CD8-positive, alpha-beta memory T cell (primary cell): ENCODE data around the gene CILP2. TPM values are rescaled to one million over a fixed set of nuclear protein-coding genes. Genes with fewer than 3 reads are reported as not detected.

Source experiments
- CTCF ChIA-PET: fragments of 350-600 bp; sonication (Branson Sonifier 250); formaldehyde crosslinking; loops from one replicate; lab custom pipeline; 2021; ENCODE audit warnings: antibody characterized with exemption; lab: Charles Lee
- POLR2A ChIA-PET: fragments of 350-600 bp; sonication (Branson Sonifier 250); formaldehyde crosslinking; loops from one replicate; lab custom pipeline; 2021; ENCODE audit warnings: antibody characterized with exemption; lab: Charles Lee
- DNase-seq, 5 donors: peaks; one replicate each; pipeline versions ENCODE4 v3.0.0 to v3.0.0-alpha.2; 2020 to 2022; ENCODE audit warnings: mixed read lengths in 1 of 5
- H3K27ac ChIP-seq: one replicate; pipeline ENCODE4 v1.7.0; 2013; ENCODE audit warnings: low read depth, mild to moderate bottlenecking, low read length, moderate library complexity
- H3K27me3 ChIP-seq: 2 replicates; pipeline ENCODE4 v1.7.0; 2013; ENCODE audit warnings: low read length, mild to moderate bottlenecking; ENCODE audit not compliant: insufficient read depth, poor library complexity, severe bottlenecking
- H3K36me3 ChIP-seq: 2 replicates; pipeline ENCODE4 v1.7.0; 2013; ENCODE audit warnings: mild to moderate bottlenecking, low read length, moderate library complexity; ENCODE audit not compliant: insufficient read depth
- H3K4me1 ChIP-seq: 2 replicates; pipeline ENCODE4 v1.7.0; 2013; ENCODE audit warnings: mild to moderate bottlenecking, low read length, moderate library complexity; ENCODE audit not compliant: insufficient read depth
- H3K4me3 ChIP-seq: 2 replicates; pipeline ENCODE4 v1.7.0; 2013; ENCODE audit warnings: mild to moderate bottlenecking, low read length
- H3K9me3 ChIP-seq: 2 replicates; pipeline ENCODE4 v1.7.0; 2013; ENCODE audit warnings: mild to moderate bottlenecking, low read length
- H3K27ac Mint-ChIP-seq, 8 donors: one replicate each; pipeline ENCODE4 v1.8.0; 2020 to 2021; ENCODE audit warnings: mixed read lengths in 8 of 8, mild to moderate bottlenecking in 6 of 8, inconsistent platforms in 3 of 8, moderate library complexity in 3 of 8
- H3K27me3 Mint-ChIP-seq, 2 donors: one replicate each; pipeline ENCODE4 v1.8.0; 2020 to 2021; ENCODE audit warnings: mixed read lengths in 2 of 2, mild to moderate bottlenecking in 1 of 2, moderate library complexity in 1 of 2
- H3K36me3 Mint-ChIP-seq, 3 donors: one replicate each; pipeline ENCODE4 v1.8.0; 2020 to 2021; ENCODE audit warnings: mixed read lengths in 3 of 3, inconsistent platforms in 1 of 3, mild to moderate bottlenecking in 1 of 3
- H3K4me1 Mint-ChIP-seq, 3 donors: one replicate each; pipeline ENCODE4 v1.8.0; 2020 to 2021; ENCODE audit warnings: mixed read lengths in 3 of 3, inconsistent platforms in 1 of 3, mild to moderate bottlenecking in 1 of 3
- H3K4me3 Mint-ChIP-seq, 7 donors: one replicate each; pipeline ENCODE4 v1.8.0; 2020 to 2021; ENCODE audit warnings: mixed read lengths in 7 of 7, mild to moderate bottlenecking in 6 of 7, moderate library complexity in 4 of 7, inconsistent platforms in 2 of 7
- H3K9me3 Mint-ChIP-seq, 5 donors: one replicate each; pipeline ENCODE4 v1.8.0; 2020 to 2022; ENCODE audit warnings: mixed read lengths in 5 of 5, mild to moderate bottlenecking in 3 of 5, moderate library complexity in 2 of 5, inconsistent platforms in 1 of 5
- polyA plus RNA-seq: library from polyadenylated mRNA; unstranded; fragments of 300-500 nt; fragmentation: Illumina TruSeq; gene quantifications from one replicate; pipeline ENCODE4 v1.2.3, GENCODE V29; 2021
- total RNA-seq, 2 experiments: library from RNA; stranded (reverse); gene quantifications; one replicate each; pipeline ENCODE4 v1.2.3, GENCODE V29; 2021

Gene CILP2
- total RNA-seq: under 1 TPM; 0.07 to 0.11 TPM
- polyA plus RNA-seq: 0.33 TPM

GRCh38 chr19:19538061-19538784, at the start of gene CILP2:
CILP2 (plus strand) TSS chr19:19538265; CDS start chr19:19538350, 85 bp downstream.
- no peaks in the 10 kb centered on the region for H3K36me3 ChIP-seq
- peaks cover 3% of the 10 kb centered on the region for H3K27me3 ChIP-seq
- H3K27ac Mint-ChIP-seq: peak within 1 kb of the TSS; percentile 47 to 87 (median 71)
- H3K27me3 Mint-ChIP-seq: peaks cover 3 to 4% of the 10 kb centered on the region in 2 donors
- no peak within 1 kb of the TSS for H3K27ac ChIP-seq
- H3K4me3 Mint-ChIP-seq: peak within 1 kb of the TSS; percentile 70 to 88 (median 77)
- ChIA-PET POLR2A (no interaction called here), CTCF (interaction anchor here (0.7 to 1.2 kb wide), 2 partner anchors 13 to 16 kb away, joined by 3 to 6 read pairs; no protein-coding TSS in a partner anchor)
- H3K4me1 ChIP-seq: peaks cover 24% of the 10 kb centered on the region
- peak; percentile 23 to 65 (median 44) for DNase-seq
- H3K9me3 ChIP-seq: no peaks in the 10 kb centered on the region
- no peaks in the 10 kb centered on the region for H3K36me3 Mint-ChIP-seq
- no peak within 1 kb of the TSS for H3K4me3 ChIP-seq
- peaks cover 18 to 42% (median 23%) of the 10 kb centered on the region in 3 donors for H3K4me1 Mint-ChIP-seq
- peaks cover 0 to 3% (median 0%) of the 10 kb centered on the region in 5 donors for H3K9me3 Mint-ChIP-seq

GRCh38 chr19:19488875-19489690, 49.0 kb upstream of the CILP2 start:
- Histone ChIP-seq H3K4me3 (peak overlapping the region; percentile 40), H3K9me3 (no peaks in the 10 kb centered on the region), H3K36me3 (peaks cover 27% of the 10 kb centered on the region), H3K27ac (peak overlapping the region; percentile 89), H3K27me3 (no peaks in the 10 kb centered on the region), H3K4me1 (peaks cover 61% of the 10 kb centered on the region)
- H3K36me3 Mint-ChIP-seq: peaks cover 0 to 44% (median 1%) of the 10 kb centered on the region in 3 donors
- POLR2A ChIA-PET: interaction anchor here (0.7 to 3.9 kb wide), 10 partner anchors 26 to 296 kb away, joined by 3 to 26 read pairs (median 4); partner anchors contain the start of genes GATAD2A and TSSK6
- H3K27me3 Mint-ChIP-seq: peaks cover 0 to 3% of the 10 kb centered on the region in 2 donors
- peak overlapping the region; percentile 62 to 88 (median 76) for H3K4me3 Mint-ChIP-seq
- DNase-seq: peak; percentile 82 to 96 (median 91)
- no peaks in the 10 kb centered on the region for H3K9me3 Mint-ChIP-seq
- H3K27ac Mint-ChIP-seq: peak overlapping the region; percentile 96 to 100 (median 99)
- H3K4me1 Mint-ChIP-seq: peaks cover 36 to 65% (median 36%) of the 10 kb centered on the region in 3 donors
- CTCF ChIA-PET: interaction anchor here (0.8 to 7.3 kb wide), 18 partner anchors 10 to 173 kb away, joined by 3 to 166 read pairs (median 6); partner anchors contain the start of gene GATAD2A

- ChIA-PET CTCF (interaction anchor here (0.7 to 7.3 kb wide), 30 partner anchors 8 to 305 kb away, joined by 3 to 166 read pairs (median 6); partner anchors contain the start of gene GATAD2A), POLR2A (interaction anchor here (1.6 to 3.9 kb wide), 5 partner anchors 26 to 125 kb away, joined by 4 to 26 read pairs (median 17); partner anchors contain the start of genes GATAD2A and TSSK6)
- Mint-ChIP-seq H3K9me3 (no peaks in the 10 kb centered on the region), H3K36me3 (peaks cover 0 to 51% (median 2%) of the 10 kb centered on the region in 3 donors), H3K27ac (peak overlapping the region; percentile 96 to 100 (median 99)), H3K27me3 (peaks cover 0 to 3% of the 10 kb centered on the region in 2 donors), H3K4me1 (peaks cover 36 to 63% (median 36%) of the 10 kb centered on the region in 3 donors), H3K4me3 (peak overlapping the region in 6 of 7 donors; percentile 36 to 80 (median 76))
- Histone ChIP-seq H3K36me3 (peaks cover 34% of the 10 kb centered on the region), H3K4me3 (peak overlapping the region; percentile 13), H3K27me3 (no peaks in the 10 kb centered on the region), H3K27ac (peak overlapping the region; percentile 89), H3K4me1 (peaks cover 59% of the 10 kb centered on the region), H3K9me3 (no peaks in the 10 kb centered on the region)
- peak in 1 of 5 donors; percentile 36 for DNase-seq
Observed at GRCh38 chr19:19489804-19490204, 48.3 kb upstream of the CILP2 start.

GRCh38 chr19:19490214-19490968, 47.7 kb upstream of the CILP2 start:
- Mint-ChIP-seq H3K4me3 (peak overlapping the region in 6 of 7 donors; percentile 2 to 80 (median 76)), H3K27ac (peak overlapping the region; percentile 96 to 100 (median 99))

GRCh38 chr19:19491321-19492025, 46.6 kb upstream of the CILP2 start:
- POLR2A ChIA-PET: interaction anchor here (1.3 to 3.9 kb wide), 3 partner anchors 86 to 118 kb away, joined by 5 to 19 read pairs (median 7); partner anchors contain the start of gene GATAD2A
- Histone ChIP-seq H3K27me3 (no peaks in the 10 kb centered on the region), H3K36me3 (peaks cover 43% of the 10 kb centered on the region), H3K4me1 (peaks cover 42% of the 10 kb centered on the region), H3K9me3 (no peaks in the 10 kb centered on the region), H3K4me3 (no peak overlapping the region), H3K27ac (no peak overlapping the region)
- Mint-ChIP-seq H3K27ac (peak overlapping the region in 3 of 8 donors; percentile 3 to 100 (median 24)), H3K4me3 (no peak overlapping the region), H3K36me3 (peaks cover 0 to 55% (median 3%) of the 10 kb centered on the region in 3 donors), H3K27me3 (peaks cover 0 to 5% of the 10 kb centered on the region in 2 donors), H3K4me1 (peaks cover 35 to 46% (median 36%) of the 10 kb centered on the region in 3 donors), H3K9me3 (no peaks in the 10 kb centered on the region)
- CTCF ChIA-PET: interaction anchor here (0.6 to 7.3 kb wide), 23 partner anchors 13 to 307 kb away, joined by 3 to 166 read pairs (median 6); partner anchors contain the start of genes GATAD2A, NDUFA13 and TSSK6
- DNase-seq: no peak

More at GRCh38 chr19:19490214-19490968, 47.7 kb upstream of the CILP2 start:
- CTCF ChIA-PET: interaction anchor here (0.7 to 7.3 kb wide), 33 partner anchors 9 to 306 kb away, joined by 3 to 166 read pairs (median 4); partner anchors contain the start of genes GATAD2A, NDUFA13 and TSSK6
- peaks cover 0 to 3% of the 10 kb centered on the region in 2 donors for H3K27me3 Mint-ChIP-seq
- Histone ChIP-seq H3K36me3 (peaks cover 36% of the 10 kb centered on the region), H3K27ac (peak overlapping the region; percentile 89), H3K4me3 (no peak overlapping the region), H3K27me3 (no peaks in the 10 kb centered on the region), H3K4me1 (peaks cover 53% of the 10 kb centered on the region), H3K9me3 (no peaks in the 10 kb centered on the region)
- H3K4me1 Mint-ChIP-seq: peaks cover 36 to 57% (median 37%) of the 10 kb centered on the region in 3 donors
- H3K36me3 Mint-ChIP-seq: peaks cover 0 to 52% (median 3%) of the 10 kb centered on the region in 3 donors
- H3K9me3 Mint-ChIP-seq: no peaks in the 10 kb centered on the region
- POLR2A ChIA-PET: interaction anchor here (0.6 to 3.9 kb wide), 9 partner anchors 25 to 126 kb away, joined by 3 to 26 read pairs (median 7); partner anchors contain the start of genes GATAD2A, NDUFA13 and TSSK6
- DNase-seq: peak; percentile 72 to 86 (median 74)

GRCh38 chr19:19492026-19492610, 45.9 kb upstream of the CILP2 start:
- ChIA-PET POLR2A (interaction anchor here (0.6 kb wide), 2 partner anchors 9 to 16 kb away, joined by 3 to 4 read pairs; no protein-coding TSS in a partner anchor), CTCF (interaction anchor here (0.9 to 7.3 kb wide), 6 partner anchors 9 to 128 kb away, joined by 3 to 166 read pairs (median 4); partner anchors contain the start of gene GATAD2A)
- Mint-ChIP-seq H3K9me3 (no peaks in the 10 kb centered on the region), H3K27ac (peak overlapping the region in 2 of 8 donors; percentile 10 to 66), H3K27me3 (peaks cover 0 to 5% of the 10 kb centered on the region in 2 donors), H3K4me1 (peaks cover 35 to 40% (median 40%) of the 10 kb centered on the region in 3 donors), H3K36me3 (peaks cover 0 to 59% (median 5%) of the 10 kb centered on the region in 3 donors), H3K4me3 (peak overlapping the region in 1 of 7 donors; percentile 6)
- Histone ChIP-seq H3K4me1 (peaks cover 36% of the 10 kb centered on the region), H3K27me3 (no peaks in the 10 kb centered on the region), H3K9me3 (no peaks in the 10 kb centered on the region), H3K36me3 (peaks cover 50% of the 10 kb centered on the region), H3K4me3 (no peak overlapping the region), H3K27ac (no peak overlapping the region)
- DNase-seq: peak in 1 of 5 donors; percentile 44
